ENCODE data around the gene PDE8B.

The PDE8B gene

GRCh38 chr5:77294185-77294584 is 83.7 kb downstream of the PDE8B start:
- DNase-seq (ENCODE audit: low read depth in 1 of 2, low spot score in 1 of 2) = no peak
- in situ Hi-C loops (cut with HindIII; ENCODE audit: low pct_unique_long_range_greater_than_20kb, low sequenced_read_pairs) = no loop called here
- TF ChIP-seq JUND (IDR thresholded peaks at IDR 0.05; ENCODE audit: low read depth) = no peak

- no peak for DNase-seq (ENCODE audit: low read depth in 1 of 2, low spot score in 1 of 2)
- in situ Hi-C loops (cut with HindIII; ENCODE audit: low pct_unique_long_range_greater_than_20kb, low sequenced_read_pairs) = no loop called here
- TF ChIP-seq JUND (IDR thresholded peaks at IDR 0.05; ENCODE audit: low read depth) = no peak
Measured at GRCh38 chr5:77295863-77296378, 85.4 kb downstream of the PDE8B start.

DNA sequence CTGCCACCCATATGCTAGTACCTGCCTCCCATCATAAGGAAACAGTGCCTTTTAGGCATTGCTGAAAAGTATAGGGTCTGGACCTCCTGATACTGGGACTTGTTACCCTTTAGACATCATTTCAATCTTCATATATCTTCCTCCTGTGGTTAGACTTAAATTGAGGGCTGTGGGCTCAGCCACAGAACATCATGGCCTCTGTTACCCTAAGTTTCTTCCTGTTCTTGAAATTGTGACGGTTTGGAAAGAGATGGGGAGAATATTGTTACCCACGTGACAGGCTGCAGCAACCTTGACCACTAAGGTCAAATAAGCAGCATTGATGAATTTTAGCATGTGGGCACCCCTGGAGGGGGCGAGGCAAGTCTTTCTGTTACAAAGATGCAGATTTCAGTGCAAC is 87.7 kb downstream of the PDE8B start:
- no peak for TF ChIP-seq JUND (IDR thresholded peaks at IDR 0.05; ENCODE audit: low read depth)
- in situ Hi-C loops (cut with HindIII; ENCODE audit: low pct_unique_long_range_greater_than_20kb, low sequenced_read_pairs) = no loop called here
- DNase-seq (ENCODE audit: low read depth in 1 of 2, low spot score in 1 of 2) = no peak

DNA sequence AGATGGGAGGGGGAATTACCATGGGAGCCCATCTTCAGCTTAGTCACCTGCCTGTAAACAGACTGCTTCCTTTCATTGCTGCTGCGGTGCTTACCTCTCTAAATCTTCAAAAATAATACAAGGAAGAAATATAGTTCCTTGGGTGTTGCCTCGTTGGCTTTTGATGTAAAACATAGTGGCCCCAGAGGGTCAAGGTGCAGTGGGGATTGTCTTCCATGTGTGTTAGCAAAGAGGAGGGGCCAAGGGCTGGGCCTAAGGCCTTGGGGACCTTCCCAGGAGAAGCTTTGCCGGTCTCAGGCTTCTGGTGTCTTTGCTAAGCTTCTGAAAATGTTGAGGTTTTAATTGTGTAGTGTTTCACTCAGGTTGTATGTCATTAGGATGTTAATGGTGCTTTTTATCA is 90.0 kb downstream of the PDE8B start:
- in situ Hi-C loops (cut with HindIII; ENCODE audit: low pct_unique_long_range_greater_than_20kb, low sequenced_read_pairs) = no loop called here
- no peak for TF ChIP-seq JUND (IDR thresholded peaks at IDR 0.05; ENCODE audit: low read depth)
- no peak for DNase-seq (ENCODE audit: low read depth in 1 of 2, low spot score in 1 of 2)

DNA sequence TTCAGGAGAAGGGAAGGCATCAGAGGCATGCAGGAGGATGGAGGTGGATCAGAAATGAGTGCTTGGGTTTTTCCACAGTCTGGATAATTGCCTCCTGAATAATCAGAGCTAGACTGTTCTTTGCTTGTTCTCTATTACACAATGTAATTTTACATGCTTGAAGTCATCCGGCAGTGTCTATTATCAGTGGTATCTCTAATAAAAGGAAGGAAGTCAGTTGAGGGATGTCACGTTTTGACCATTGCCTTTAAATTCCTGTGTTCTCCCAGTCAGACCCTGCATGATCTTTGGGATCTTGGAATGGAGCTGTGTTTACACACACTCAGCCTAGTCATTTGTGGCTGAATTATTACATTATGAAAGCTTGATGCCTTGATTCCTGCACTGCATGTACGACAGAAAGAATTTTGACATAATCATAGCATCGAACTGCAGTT is 91.0 kb downstream of the PDE8B start:
- no peak for TF ChIP-seq JUND (IDR thresholded peaks at IDR 0.05; ENCODE audit: low read depth)
- in situ Hi-C loops (cut with HindIII; ENCODE audit: low pct_unique_long_range_greater_than_20kb, low sequenced_read_pairs) = no loop called here

GRCh38 chr5:77302247-77302646 is 91.8 kb downstream of the PDE8B start:
- in situ Hi-C loops (cut with HindIII; ENCODE audit: low pct_unique_long_range_greater_than_20kb, low sequenced_read_pairs) = no loop called here
- no peak for TF ChIP-seq JUND (IDR thresholded peaks at IDR 0.05; ENCODE audit: low read depth)
- DNase-seq (ENCODE audit: low read depth in 1 of 2, low spot score in 1 of 2) = no peak

More for the DNA sequence above, 91.0 kb downstream of the PDE8B start:
- no peak for DNase-seq (ENCODE audit: low read depth in 1 of 2, low spot score in 1 of 2)

DNA sequence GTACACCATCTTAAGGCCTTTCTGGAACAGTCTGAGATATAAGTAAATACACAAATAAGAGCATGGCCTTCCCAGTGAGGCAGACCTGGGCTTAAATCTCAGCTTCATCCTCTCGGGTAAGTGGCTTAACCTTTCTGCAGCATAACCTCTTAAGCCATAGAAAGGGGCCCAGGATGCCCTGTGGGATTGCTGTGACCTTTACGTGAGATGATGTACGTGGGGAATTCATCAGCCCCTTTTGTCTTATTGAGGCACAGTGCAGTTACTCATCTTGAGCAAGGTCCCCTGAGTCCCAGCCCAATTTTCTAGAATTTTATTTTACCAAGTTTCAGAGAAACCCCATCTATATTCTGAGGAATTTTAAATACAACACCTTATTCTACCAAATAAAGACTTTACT is 92.2 kb downstream of the PDE8B start:
- DNase-seq (ENCODE audit: low read depth in 1 of 2, low spot score in 1 of 2) = no peak
- in situ Hi-C loops (cut with HindIII; ENCODE audit: low pct_unique_long_range_greater_than_20kb, low sequenced_read_pairs) = no loop called here
- no peak for TF ChIP-seq JUND (IDR thresholded peaks at IDR 0.05; ENCODE audit: low read depth)

DNA sequence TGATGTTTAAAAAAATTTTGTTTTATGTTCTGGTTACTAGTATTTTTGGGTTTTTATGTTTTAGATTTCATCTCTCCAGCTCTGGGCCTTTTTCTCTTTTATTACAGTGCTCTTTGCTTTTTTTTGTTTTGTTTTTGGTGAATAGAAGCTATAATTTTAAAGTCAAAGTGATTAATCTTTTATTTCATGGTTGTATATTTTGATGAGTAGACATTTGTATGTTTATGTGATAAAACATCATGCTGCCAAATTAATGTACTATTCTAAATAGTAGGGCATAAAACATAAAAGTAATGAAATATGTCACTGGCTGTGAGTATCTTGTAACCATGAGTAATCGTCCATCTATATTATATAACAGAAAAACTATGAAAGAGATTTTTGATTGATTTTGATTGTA is 93.9 kb downstream of the PDE8B start:
- no peak for TF ChIP-seq JUND (IDR thresholded peaks at IDR 0.05; ENCODE audit: low read depth)
- in situ Hi-C loops (cut with HindIII; ENCODE audit: low pct_unique_long_range_greater_than_20kb, low sequenced_read_pairs) = no loop called here
- no peak for DNase-seq (ENCODE audit: low read depth in 1 of 2, low spot score in 1 of 2)

DNA sequence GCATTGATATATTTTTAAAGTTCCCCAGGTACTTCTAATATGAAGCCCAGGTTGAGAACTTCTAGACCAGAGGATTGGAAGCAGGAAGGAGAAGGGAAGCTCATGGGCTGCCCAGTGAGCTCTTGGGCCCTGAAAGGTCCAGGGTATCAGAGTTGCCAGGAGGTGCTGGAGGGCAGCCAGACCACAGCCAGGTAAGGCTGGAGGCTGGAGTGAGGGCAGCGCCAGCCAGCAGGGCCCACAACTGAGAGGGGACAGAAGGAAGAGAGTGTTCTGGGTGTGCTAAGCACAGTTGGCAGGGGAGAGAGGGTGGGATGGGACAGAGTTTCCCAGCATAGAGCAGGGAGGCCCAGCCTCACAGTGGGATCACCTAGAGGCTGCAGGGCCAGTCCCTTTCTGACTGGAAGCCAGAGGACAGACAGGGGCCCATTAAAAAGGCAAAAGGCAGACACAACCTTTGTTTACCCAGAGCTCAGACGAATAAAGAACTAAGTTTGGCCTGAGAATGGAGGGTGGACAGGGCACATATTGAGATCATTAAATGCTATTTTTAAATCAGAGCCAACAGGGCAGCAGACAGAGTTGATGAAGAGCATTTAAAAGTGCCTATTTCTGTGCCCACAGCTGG is 94.9 kb downstream of the PDE8B start:
- in situ Hi-C loops (cut with HindIII; ENCODE audit: low pct_unique_long_range_greater_than_20kb, low sequenced_read_pairs) = no loop called here
- no peak for TF ChIP-seq JUND (IDR thresholded peaks at IDR 0.05; ENCODE audit: low read depth)
- DNase-seq (ENCODE audit: low read depth in 1 of 2, low spot score in 1 of 2) = no peak

DNA sequence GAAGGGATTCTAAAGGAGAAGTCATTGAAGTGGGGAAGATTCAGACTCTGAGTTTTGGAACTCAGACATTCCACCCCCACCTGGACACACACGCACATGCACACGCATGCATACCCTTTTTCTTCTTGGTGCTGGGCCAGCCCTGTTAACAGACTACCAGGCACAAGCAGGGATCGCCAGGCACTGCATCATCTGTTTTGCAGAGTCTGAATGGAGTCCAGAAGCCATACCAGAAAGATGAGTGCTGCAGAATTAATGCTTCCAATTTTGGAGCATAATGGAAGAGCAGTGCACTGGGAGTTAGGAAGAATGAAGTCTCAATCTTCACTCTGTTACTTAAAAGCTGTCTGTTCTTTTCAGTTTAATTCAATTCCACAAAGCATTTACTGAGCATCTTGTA is 95.5 kb downstream of the PDE8B start:
- DNase-seq (ENCODE audit: low read depth in 1 of 2, low spot score in 1 of 2) = no peak
- no peak for TF ChIP-seq JUND (IDR thresholded peaks at IDR 0.05; ENCODE audit: low read depth)
- in situ Hi-C loops (cut with HindIII; ENCODE audit: low pct_unique_long_range_greater_than_20kb, low sequenced_read_pairs) = no loop called here

DNA sequence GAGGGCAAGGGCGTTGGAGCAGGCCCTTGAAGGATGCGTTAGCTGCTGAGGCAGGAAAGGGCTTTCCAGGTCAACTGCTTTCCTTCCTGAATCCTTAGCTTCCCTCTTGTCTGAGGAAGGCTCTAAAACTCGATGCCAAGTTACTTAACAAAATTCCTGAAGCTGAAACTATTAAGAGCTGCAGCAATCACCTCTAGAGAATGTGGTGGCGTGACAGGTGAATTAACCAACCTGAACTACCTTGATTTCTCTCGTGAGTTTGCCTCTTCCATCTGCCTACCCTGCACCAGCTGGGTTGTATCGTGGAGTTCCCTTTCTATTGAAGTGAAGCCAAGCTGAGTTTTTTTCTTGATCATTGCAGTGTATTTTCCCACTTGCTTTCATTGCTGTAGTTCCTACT is 96.1 kb downstream of the PDE8B start:
- in situ Hi-C loops (cut with HindIII; ENCODE audit: low pct_unique_long_range_greater_than_20kb, low sequenced_read_pairs) = no loop called here
- TF ChIP-seq JUND (IDR thresholded peaks at IDR 0.05; ENCODE audit: low read depth) = no peak
- DNase-seq (ENCODE audit: low read depth in 1 of 2, low spot score in 1 of 2) = no peak

GRCh38 chr5:77308154-77308960 is 97.9 kb downstream of the PDE8B start:
- DNase-seq (ENCODE audit: low read depth in 1 of 2, low spot score in 1 of 2) = no peak
- no peak for TF ChIP-seq JUND (IDR thresholded peaks at IDR 0.05; ENCODE audit: low read depth)
- in situ Hi-C loops (cut with HindIII; ENCODE audit: low pct_unique_long_range_greater_than_20kb, low sequenced_read_pairs) = no loop called here

DNA sequence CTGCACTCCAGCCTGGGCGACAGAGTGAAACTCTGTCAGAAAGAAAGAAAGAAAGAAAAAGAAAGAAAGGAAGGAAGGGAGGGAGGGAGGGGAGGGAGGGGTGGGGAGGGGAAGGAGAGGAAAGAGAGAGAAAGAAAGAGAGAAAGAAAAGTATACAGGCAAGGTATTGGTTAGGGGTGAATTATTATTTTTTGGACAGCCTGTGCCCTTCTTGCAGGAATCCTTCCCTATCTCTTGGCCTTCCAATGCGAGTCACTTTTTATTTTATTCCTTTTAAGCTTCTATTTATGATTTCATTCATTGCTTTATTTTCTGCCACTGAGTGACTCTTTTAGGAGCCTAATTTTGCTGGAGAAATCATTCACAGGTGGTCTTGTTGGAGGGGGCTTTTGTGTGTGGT is 98.7 kb downstream of the PDE8B start:
- in situ Hi-C loops (cut with HindIII; ENCODE audit: low pct_unique_long_range_greater_than_20kb, low sequenced_read_pairs) = no loop called here
- DNase-seq (ENCODE audit: low read depth in 1 of 2, low spot score in 1 of 2) = no peak

More for the DNA sequence above, 98.7 kb downstream of the PDE8B start:
- TF ChIP-seq JUND (IDR thresholded peaks at IDR 0.05; ENCODE audit: low read depth) = no peak

Data from T47D (cell line).